ENCODE data around the gene MEIOB. TPM values are rescaled to one million over a fixed set of nuclear protein-coding genes. Genes with fewer than 3 reads are reported as not detected.

Gene MEIOB
- polyA plus RNA-seq, 2 of the 4 experiments (the other 2 are of a cell fraction) = 2.9 to 9.1 TPM

DNA sequence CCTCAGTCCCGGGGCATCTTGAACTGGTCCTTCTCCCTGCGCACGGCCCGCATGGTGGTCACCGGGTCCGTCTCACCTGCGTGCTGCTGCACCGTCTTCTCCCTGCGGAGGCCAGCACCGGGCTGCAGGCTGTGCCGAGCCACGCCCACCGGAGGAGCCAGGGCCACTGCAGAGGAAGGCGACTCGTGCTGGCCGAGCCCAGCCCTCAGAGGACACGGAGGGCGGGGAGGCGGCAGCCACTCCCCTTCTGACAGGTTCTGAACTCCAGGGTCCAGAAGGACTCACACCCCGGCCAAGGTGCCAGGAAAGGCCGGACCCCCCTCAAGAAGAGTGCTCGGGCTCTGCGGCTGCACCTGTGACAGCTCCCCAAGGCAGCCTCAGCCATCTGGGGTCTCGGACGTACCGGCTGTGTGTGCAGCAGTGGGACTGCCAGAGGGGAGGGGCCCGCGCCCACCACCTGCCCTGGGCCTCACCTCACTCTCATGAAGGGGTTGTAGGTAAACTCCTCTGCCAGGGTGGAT, 62.6 kb downstream of the MEIOB start:
- DNase-seq (ENCODE audit: low read depth in 1 of 2, low spot score in 1 of 2) (peak in 1 of 2 experiments; percentile 50), FAIRE-seq (no peak), ATAC-seq (peak in 1 of 2 experiments; percentile 68; a peak in 3 of 6 replicates)
- peaks cover 10% of the 10 kb centered on the region; the same call in 1 of the 3 replicates for H3K4me1 ChIP-seq
- no peak for TF ChIP-seq ATOH8 (CRISPR knock-in tag; IDR thresholded peaks at IDR 0.05; ENCODE audit: low read depth)
- no peak for TF ChIP-seq PHF8 (IDR thresholded peaks at IDR 0.05; ENCODE audit: borderline replicate concordance, low read depth)
- no peak for TF ChIP-seq CBX8 (IDR thresholded peaks at IDR 0.05)
- no peak for TF ChIP-seq FOXS1 (CRISPR knock-in tag; IDR thresholded peaks at IDR 0.05)
- no peak for TF ChIP-seq JUN (IDR thresholded peaks at IDR 0.05)
- no peak for TF ChIP-seq FOSL2 (IDR thresholded peaks at IDR 0.05)
- no peak for TF ChIP-seq FOSL2 (CRISPR knock-in tag; IDR thresholded peaks at IDR 0.05)
- no peak for TF ChIP-seq TP53 (CRISPR knock-in tag; IDR thresholded peaks at IDR 0.05)
- no peak for TF ChIP-seq EP300 (IDR thresholded peaks at IDR 0.05)
- no peak for TF ChIP-seq RCOR1 (IDR thresholded peaks at IDR 0.05; ENCODE audit: low read depth, low read length)
- TF ChIP-seq GATA3 (IDR thresholded peaks at IDR 0.05; ENCODE audit: borderline replicate concordance) = no peak
- TF ChIP-seq HOXB13 (CRISPR knock-in tag; IDR thresholded peaks at IDR 0.05; ENCODE audit: low read depth) = no peak
- CTCF ChIA-PET = no interaction called here
- no peaks in the 10 kb centered on the region for H3K9me3 ChIP-seq
- POLR2A ChIA-PET = no interaction called here
- no peak overlapping the region for H3K27ac ChIP-seq
- no peak overlapping the region for H3K4me2 ChIP-seq
- 86% methylated on average over 17 of the region's 28 CpGs for WGBS (ENCODE audit: missing lambda C conversion rate)
- H3K4me3 ChIP-seq = no peak overlapping the region

DNA sequence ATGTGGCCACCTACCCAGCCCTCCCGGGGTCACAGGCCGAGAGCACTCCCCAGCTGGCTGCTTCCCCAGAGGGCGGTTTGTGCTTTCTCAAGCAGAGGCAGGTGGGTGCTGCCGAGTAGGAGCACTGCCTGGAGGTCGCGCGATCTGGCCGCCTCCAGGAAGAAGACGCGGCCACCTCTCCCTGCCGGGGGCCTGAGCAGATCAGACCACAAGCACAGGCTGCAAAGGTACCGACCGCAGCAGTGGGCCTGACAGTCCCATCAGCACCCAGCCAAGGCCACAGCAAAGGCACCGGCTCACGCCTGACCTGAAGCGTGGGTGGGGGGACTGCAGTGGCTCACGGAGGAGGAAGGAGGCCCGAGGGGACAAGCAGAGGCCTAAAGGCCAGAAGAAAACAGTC, 63.3 kb downstream of the MEIOB start:
- no peak for ATAC-seq
- peaks cover 10% of the 10 kb centered on the region; the same call in 1 of the 3 replicates for H3K4me1 ChIP-seq
- no peak for TF ChIP-seq REST (IDR thresholded peaks at IDR 0.05)
- TF ChIP-seq ESRRA (IDR thresholded peaks at IDR 0.05; ENCODE audit: borderline replicate concordance, low read length) = no peak
- no peak for TF ChIP-seq EHF (CRISPR knock-in tag; IDR thresholded peaks at IDR 0.05)
- no peak for TF ChIP-seq TP53 (CRISPR knock-in tag; IDR thresholded peaks at IDR 0.05)
- no peak for TF ChIP-seq HOXB5 (CRISPR knock-in tag; IDR thresholded peaks at IDR 0.05)
- TF ChIP-seq RCOR1 (IDR thresholded peaks at IDR 0.05; ENCODE audit: low read depth, low read length) = no peak
- TF ChIP-seq ELK1 (IDR thresholded peaks at IDR 0.05; ENCODE audit: low read depth, low read length) = no peak
- no peak for TF ChIP-seq HOXA7 (CRISPR knock-in tag; IDR thresholded peaks at IDR 0.05)
- TF ChIP-seq TFCP2L1 (CRISPR knock-in tag; IDR thresholded peaks at IDR 0.05) = no peak
- no peak for TF ChIP-seq ATOH8 (CRISPR knock-in tag; IDR thresholded peaks at IDR 0.05; ENCODE audit: low read depth)
- no peak for TF ChIP-seq MAX (IDR thresholded peaks at IDR 0.05)
- no peak for TF ChIP-seq CHD2 (IDR thresholded peaks at IDR 0.05; ENCODE audit: low read length, partially characterized antibody)
- TF ChIP-seq RARB (CRISPR knock-in tag; IDR thresholded peaks at IDR 0.05) = no peak
- no peak for TF ChIP-seq ZSCAN20 (CRISPR knock-in tag; IDR thresholded peaks at IDR 0.05)
- no peak for TF ChIP-seq CHD4 (IDR thresholded peaks at IDR 0.05; ENCODE audit: borderline replicate concordance)
- no peak for TF ChIP-seq RNF2 (IDR thresholded peaks at IDR 0.05; ENCODE audit: borderline replicate concordance, low read depth)
- H3K27ac ChIP-seq = no peak overlapping the region
- no peak for DNase-seq (ENCODE audit: low read depth in 1 of 2, low spot score in 1 of 2)
- POLR2A ChIA-PET = no interaction called here
- H3K9me3 ChIP-seq = no peaks in the 10 kb centered on the region
- H3K4me3 ChIP-seq = no peak overlapping the region
- CTCF ChIA-PET = interaction anchor here (0.6 kb wide), 1 partner anchor 227 kb away, joined by 3 read pairs; no protein-coding TSS in a partner anchor
- 84% methylated on average over 16 of the region's 18 CpGs for WGBS (ENCODE audit: missing lambda C conversion rate)
- no peak for FAIRE-seq
- H3K4me2 ChIP-seq = no peak overlapping the region
